Transverse colon (tissue), 1 donor: ENCODE measurements around the gene FBN2.

Experiments
- EP300 ChIP-seq: sonication (generic); formaldehyde crosslinking; IDR thresholded peaks from one replicate; pipeline ENCODE4 v1.6.1; 2017; ENCODE audit warnings: antibody characterized with exemption, low read depth
- POLR2A ChIP-seq: fragments of 450-650 bp; IDR thresholded peaks from one replicate; pipeline ENCODE4 v1.6.1; 2016; ENCODE audit warnings: antibody characterized with exemption, mild to moderate bottlenecking, moderate library complexity

DNA sequence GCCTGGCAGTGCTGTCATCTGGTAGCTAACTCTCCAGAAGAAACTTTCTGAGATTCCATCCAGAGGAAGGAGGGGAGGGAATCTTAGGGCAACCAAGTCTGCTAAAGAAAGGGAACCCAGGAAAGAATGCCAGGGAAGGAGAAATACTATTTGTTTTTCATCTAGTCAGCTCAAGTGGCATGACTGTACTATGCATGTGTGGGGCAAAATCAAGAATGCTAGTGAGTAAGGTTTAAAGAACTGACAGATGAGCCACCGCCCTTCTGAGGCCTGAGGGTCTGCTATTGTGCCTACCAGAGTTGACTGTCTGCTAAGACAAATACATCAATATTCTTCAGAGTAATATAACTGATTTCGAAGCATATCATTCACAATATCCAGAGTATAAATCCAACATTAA, 250.3 kb downstream of the FBN2 start:
- TF ChIP-seq POLR2A (no peak), EP300 (no peak)
